Activated naive CD8-positive, alpha-beta T cell treated with anti-CD3 and anti-CD28 coated beads, Interleukin-2, amount 50 U/mL, for 16 hours (primary cell): ENCODE data around the gene STARD5.

Experiments used
- DNase-seq: peaks from one replicate; pipeline ENCODE4 v3.0.0-alpha.2; 2020; ENCODE audit warnings: low read depth, low spot score

STARD5 gene

GRCh38 chr15:81312790-81313543, 11.0 kb downstream of the STARD5 start:
- no peak for DNase-seq

DNA sequence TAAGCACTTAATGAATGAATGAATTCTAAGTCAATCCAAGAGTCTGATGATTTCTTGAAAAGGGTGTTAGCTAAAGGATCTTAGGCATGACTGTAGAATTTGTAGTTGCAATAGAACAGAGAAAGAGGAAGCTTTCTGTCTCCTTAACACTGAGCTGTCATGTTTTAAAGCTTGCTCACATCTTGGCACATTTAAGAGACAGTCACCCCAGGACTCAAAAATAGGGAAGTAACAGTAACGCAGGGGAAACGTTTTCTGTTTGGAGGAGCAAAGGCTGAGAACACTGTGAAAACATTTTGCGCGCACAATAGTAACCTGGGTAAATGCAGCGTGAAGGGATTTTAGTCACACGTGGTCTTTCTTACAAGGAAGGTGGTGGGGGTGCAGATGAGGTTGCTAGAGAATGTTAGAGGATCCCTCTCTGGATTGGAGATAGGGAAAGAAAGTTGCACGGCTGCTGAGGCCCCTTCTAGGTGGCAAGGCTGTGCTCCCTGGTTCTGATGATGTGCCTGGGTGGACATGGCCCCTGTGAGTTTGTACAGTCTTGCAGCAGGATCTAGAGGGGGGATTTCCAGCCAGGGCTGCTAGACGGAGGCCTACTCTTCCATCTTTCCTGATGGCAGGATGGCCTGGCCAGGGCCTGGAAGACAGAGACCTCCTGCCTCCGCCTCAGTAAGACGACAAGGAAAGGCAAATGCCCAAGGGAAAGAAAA, 12.0 kb downstream of the STARD5 start:
- no peak for DNase-seq

- DNase-seq = no peak
These were observed 13.5 kb downstream of the STARD5 start for GRCh38 chr15:81310480-81310879.

GRCh38 chr15:81309647-81310450, 14.1 kb downstream of the STARD5 start:
- DNase-seq = no peak

DNA sequence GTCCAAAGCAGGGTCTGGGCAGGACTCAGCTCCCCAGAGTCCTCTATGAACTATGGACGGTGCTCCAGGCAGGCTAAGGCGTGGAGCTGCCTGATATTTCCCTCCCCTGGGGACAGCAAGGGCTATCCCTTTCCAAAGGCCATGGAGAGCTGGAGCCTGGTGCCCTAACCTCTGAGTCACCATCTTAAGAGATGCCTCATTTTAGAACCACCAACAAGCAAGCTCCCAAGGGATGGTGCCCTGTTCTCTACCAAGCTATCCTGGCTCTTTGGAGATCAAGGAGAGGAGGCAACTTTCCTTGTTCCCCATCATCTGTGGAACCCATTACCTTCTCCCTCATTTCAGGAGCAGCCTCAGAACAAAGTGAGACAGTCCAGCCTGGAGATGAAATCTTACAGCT, 15.7 kb downstream of the STARD5 start:
- no peak for DNase-seq

DNA sequence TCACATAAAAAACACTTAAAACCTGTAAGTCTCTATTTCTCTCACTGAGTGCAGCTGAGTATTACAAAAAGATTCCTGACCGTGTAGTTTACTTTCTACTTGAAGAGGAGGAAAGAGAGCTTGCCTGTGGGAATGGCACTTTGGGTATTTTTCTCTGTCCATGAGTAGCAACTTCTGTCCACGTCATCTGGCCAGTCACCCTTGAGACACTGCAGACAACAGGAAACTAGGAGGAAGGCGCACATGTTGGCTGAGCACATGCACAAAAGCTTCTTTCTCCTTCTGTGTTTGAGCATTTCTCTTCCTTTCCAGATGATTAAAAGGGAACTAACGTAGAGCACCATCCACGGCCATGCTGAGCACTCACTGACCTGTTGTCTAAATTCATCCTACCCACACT, 19.7 kb downstream of the STARD5 start:
- DNase-seq = no peak

- no peak for DNase-seq
These were observed 20.4 kb downstream of the STARD5 start for GRCh38 chr15:81303244-81304225.

DNA sequence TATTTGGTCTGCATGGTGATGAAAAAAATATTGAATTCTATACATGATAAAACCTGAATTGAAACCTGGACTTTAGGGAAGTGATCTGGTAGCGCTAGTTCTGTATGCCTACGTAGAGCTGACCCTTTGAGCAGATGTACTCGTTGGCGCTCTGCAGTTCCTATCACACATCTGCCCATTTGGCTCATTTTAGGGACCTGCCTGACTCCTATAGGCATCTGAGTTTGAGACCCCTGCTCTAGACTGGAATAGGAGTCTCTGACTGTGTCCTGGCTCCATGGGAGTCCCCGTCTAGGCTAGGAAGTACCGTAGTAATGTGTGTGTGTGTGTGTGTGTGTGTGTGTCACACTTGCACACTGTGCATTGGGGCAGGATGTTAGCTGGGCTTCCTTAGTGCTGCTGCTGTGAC, 21.2 kb downstream of the STARD5 start:
- DNase-seq = no peak

- no peak for DNase-seq
These were observed 22.0 kb downstream of the STARD5 start for GRCh38 chr15:81301815-81302399.

DNA sequence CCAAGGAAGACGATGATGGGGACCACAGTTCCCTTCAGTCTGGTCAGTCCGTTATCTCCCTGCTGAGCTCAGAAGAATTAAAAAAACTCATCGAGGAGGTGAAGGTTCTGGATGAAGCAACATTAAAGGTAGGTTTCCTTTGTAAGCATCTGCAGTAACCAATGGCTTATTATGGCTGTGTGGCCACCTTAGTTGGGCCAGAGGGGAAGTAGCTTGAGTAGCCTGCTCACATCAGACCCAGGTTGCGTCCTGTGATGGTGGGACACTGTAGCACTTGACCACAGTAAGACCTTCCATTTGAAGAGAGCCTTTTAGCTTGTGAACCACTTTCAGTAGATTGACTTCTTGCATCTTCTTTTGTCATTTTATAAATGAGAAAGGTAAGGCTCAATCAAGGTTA, 22.6 kb downstream of the STARD5 start:
- no peak for DNase-seq

DNA sequence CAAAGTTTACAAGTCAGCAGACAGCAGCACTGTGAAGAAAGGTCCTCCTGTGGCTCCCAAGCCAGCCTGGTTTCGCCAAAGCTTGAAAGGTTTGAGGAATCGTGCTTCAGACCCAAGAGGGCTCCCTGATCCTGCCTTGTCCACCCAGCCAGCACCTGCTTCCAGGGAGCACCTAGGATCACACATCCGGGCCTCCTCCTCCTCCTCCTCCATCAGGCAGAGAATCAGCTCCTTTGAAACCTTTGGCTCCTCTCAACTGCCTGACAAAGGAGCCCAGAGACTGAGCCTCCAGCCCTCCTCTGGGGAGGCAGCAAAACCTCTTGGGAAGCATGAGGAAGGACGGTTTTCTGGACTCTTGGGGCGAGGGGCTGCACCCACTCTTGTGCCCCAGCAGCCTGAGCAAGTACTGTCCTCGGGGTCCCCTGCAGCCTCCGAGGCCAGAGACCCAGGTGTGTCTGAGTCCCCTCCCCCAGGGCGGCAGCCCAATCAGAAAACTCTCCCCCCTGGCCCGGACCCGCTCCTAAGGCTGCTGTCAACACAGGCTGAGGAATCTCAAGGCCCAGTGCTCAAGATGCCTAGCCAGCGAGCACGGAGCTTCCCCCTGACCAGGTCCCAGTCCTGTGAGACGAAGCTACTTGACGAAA, 24.2 kb downstream of the STARD5 start:
- DNase-seq = no peak

DNA sequence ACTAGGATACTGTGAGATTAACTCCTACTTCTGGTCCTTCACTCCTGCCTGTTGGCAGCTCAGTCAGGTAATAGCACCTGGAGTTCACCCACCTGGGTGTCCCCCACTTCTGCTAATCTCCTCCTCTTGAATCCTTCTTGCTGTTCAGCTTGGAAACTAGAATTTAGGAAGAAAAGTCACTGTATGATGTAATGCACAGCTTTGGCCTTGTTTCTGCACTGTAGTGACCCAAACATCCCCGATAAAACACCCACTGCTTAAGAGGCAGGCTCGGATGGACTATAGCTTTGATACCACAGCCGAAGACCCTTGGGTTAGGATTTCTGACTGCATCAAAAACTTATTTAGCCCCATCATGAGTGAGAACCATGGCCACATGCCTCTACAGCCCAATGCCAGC, 24.8 kb downstream of the STARD5 start:
- no peak for DNase-seq

GRCh38 chr15:81298611-81299010, 25.3 kb downstream of the STARD5 start:
- no peak for DNase-seq

DNA sequence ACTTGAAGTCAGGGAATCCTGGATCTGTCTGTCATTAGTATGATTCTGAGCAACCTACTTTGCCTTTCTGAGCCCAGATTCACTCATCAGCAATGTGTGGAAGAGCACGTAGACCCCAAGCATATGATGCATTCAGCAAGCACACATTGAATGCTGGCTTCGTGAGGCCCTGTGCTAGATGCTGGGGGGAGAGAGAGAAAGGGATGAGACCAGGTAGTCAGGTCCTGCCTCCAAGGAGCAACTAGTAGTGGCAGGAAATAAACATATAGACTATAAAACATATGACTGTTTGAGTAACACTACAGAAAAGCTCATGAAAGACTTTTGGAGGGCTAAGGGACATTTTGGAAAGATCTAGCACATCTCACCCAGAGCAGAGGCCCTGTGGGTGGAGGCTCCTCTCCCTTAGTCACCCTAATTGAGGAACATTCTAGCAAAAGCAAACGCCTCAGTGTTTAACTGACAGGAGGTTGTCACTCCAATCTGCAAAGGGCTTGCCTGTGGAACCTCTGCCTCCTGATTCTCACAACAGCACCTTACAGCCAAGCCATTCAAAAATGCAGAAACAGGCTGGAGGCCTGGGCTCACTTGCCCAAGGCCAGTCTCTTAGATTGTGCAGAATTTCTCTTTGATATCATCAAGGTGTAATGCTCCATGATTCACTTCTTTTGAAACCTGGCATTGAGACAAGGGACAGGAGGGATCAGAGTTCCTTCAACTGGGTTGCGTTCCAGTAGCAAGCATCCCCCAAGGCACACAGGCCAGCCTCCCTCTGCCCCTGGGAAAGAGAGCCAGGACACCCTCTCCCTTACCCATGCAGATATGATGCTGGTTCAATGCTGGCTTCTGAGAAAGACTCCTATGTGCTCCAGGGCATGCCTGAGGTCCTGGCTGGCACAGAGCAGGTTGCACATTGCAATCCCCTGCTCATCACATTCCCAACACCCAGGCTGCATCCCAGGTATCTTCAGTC, 26.1 kb downstream of the STARD5 start:
- no peak for DNase-seq

GRCh38 chr15:81297147-81297572, 26.8 kb downstream of the STARD5 start:
- no peak for DNase-seq

DNA sequence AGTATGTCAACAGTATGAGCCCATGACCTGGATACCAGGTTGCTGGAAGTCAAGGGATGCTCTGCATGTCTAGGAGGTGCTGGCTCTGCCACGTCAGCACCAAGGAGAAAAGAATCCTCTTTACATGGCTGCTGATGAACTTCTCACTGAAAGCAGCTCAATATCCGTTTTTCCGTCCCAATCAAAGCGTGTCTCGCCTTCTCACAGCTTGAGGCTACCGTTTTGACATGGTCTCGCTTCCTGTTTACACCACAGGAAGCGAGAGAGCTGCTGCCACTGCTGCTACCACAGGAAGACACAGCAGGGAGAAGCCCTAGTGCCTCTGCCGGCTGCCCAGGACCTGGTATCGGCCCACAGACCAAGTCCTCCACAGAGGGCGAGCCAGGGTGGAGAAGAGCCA, 27.3 kb downstream of the STARD5 start:
- peak; percentile 50 for DNase-seq

GRCh38 chr15:81296186-81296585, 27.8 kb downstream of the STARD5 start:
- no peak for DNase-seq

GRCh38 chr15:81295486-81296121, 28.3 kb downstream of the STARD5 start:
- DNase-seq = no peak

DNA sequence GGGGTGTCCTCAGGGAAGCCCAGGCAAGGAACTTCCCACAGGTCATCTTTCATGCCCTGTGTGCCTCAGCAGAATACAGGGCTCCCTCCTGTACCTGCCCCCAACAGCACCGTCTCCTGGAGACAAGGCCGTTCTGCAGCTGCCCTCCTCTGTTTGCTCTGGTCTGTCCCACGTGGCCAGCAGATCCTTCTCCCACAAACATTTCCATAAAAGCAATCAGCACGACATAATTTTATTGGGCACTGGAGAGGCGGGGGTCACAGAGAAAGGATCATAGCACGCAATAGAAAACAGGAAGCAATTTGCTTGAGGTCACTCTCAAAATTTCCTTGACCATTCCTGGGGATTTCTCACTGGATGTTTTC, 29.4 kb downstream of the STARD5 start:
- no peak for DNase-seq
